HG02588 (cell line): ENCODE measurements around the gene CAPZB.

Experiments used
- ATAC-seq: cut with Tn5 transposase; IDR thresholded peaks from one replicate; pipeline ENCODE4 v1.9.1; 2021; ENCODE audit warnings: mild to moderate bottlenecking, moderate library complexity; ENCODE audit not compliant: unreplicated experiment

CAPZB gene

DNA sequence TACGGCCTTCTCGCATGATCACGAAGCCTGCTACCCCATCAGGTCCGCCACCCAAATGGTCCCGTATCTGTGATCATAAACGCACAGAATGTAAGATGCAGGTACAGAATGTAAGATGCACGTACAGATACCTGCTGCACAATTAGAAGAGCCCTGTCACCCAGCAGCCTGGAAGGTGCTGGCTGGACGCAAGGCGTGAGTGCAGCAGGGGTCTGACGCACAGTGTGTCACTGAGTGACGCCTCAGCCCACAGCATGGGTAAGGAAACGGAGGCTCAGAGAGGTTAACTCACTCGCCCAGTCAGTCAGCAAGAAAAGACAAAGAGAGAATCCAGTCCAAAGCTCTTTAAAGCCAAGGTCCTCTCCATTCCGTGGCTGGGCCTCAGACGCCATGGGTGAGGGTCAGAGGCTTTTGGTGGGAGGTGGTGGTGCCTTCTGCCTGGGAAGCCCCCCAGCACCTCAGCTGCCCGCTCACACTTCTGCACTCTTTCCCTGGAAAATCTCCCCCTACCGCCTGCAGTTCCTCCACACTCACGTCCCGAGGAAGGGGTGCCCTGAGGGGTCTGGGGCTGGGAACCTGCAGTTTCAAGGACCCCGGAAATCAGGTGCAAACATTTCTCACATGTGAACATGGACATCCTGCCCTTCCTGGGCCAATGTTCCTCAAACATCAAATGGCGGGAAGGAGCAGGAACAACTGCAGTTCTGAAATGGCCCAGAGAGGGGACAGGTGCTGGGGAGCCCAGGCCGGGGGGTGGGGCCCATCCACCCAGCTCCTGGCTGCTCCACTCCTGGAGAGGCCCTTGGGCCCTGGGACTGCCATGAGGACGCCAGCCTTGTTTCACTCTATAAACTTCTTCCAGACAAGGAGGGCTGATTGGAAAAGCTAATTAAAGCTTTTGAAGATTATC, 113.9 kb downstream of the CAPZB start:
- no peak for ATAC-seq

GRCh38 chr1:19370453-19371170, 114.7 kb downstream of the CAPZB start:
- ATAC-seq, result no peak

DNA sequence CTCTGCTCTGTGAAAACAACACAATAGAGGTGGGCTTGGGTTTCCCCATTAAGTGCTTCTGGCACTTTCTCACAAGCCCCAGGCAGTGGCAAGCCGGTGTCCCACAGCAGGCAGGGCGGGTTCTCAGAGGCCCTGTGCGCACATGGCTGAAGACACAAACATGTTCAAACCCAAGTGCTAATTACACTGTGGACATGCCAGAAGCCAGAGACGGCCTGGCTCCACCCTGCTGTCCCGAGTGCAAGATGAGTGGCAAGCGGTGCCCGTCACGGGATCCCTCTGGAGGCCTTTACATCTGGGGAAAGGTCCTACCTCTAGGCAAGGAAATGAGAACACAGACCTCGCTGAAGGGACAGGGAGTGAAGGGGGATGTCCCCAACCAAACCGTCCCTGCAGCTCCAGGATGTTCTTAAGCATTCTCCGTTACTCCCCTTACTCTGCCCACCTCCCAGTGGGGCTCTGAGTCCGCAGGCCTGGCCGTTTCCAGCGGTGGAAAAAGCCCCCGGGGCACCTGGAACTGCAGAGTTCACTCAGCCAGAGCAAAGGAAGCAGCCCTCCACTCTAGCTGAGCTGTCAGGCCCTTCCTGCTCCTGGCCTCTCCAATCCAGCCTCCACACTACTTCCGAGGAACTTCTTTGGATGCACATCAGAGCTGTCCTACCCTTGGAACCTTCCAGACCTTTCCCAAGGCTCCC, 115.8 kb downstream of the CAPZB start:
- ATAC-seq, result no peak

- no peak for ATAC-seq
Measured at GRCh38 chr1:19368964-19369363, 116.4 kb downstream of the CAPZB start.

- no peak for ATAC-seq
Measured at GRCh38 chr1:19368050-19368449, 117.3 kb downstream of the CAPZB start.

DNA sequence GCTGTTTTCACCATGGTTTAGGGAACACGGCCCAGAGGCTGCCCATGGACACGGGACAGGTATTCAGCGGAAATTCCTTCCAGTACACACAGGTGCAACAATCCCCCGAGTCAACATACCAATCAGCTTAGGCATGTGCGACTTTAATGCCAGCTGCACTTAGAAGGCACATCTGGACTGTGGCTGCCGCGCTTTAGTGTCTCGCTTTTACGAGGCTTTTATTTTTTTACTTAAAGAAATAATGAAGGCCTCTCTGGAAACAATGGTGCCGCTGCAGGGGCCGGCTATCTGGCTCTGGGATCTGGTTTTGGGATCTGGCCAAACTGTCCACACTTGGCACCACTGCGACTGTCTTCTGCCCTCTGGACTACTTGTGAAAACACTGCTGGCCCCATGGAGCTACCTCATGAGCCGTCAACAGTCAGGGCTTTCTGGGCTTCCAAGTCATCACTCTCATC, 117.7 kb downstream of the CAPZB start:
- ATAC-seq, result no peak

- ATAC-seq, result no peak
Measured at GRCh38 chr1:19366599-19367536, 118.5 kb downstream of the CAPZB start.

GRCh38 chr1:19365721-19366120, 119.6 kb downstream of the CAPZB start:
- ATAC-seq, result no peak

- ATAC-seq, result no peak
Measured at GRCh38 chr1:19363536-19364152, 121.7 kb downstream of the CAPZB start.

DNA sequence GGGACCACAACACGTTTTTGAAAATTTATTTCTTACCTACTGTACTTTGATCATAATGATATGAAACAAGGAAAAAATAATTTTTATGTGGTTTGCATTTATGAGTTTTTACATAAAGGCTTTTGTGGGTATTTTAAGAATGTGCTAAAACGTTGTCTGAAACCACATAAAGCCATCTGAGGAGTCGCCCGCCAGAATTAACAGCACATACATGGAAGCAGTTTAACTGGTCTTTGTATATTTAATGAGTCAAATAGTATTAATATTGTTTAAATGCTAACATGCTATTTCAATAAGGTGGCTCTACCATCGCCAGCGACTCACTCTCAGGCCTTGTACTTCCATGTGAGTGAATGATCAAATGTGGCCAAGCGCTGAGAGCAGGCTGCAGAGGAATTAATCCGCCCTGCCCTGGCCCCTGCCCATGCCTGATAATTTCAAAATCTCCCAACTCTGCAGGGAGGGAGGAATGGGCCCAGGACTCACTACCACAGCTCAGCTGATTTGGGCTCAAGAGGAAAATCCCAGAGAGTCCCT, 123.7 kb downstream of the CAPZB start:
- no peak for ATAC-seq

DNA sequence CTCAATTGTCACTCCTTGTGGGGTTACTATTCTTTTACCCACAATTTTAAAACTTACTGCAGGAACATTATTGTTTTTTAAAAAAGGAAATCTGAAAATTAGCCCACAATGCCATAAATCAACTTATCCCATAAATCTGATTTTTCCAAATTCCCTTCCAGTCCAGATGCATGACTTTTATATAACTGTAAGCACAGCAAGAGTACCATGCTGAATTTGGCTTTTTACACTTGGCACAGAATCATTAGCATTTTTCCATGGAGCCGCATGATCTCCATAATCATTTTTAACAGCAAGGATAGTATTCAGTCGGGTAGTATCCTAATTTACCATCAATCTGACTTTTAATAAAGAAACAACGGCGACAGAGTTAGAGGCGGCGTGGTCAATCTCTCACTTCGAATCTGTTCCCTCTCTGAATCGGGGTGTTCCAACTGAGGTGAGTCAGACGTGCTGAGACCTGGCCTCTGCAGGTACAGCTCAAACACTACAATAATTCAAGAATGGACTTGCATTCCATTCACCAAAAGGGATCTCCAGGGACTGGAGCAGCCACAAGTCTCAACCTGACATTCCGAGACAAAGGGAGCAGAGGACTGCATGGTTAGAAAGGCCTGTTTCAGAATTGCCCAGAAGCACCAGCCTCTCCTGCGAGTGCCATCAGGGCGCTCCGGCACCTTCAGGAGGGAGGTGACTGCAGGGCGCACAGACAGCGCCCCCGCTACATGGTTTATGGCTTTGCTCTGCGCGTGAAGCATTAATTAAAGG, 124.3 kb downstream of the CAPZB start:
- ATAC-seq, result no peak

DNA sequence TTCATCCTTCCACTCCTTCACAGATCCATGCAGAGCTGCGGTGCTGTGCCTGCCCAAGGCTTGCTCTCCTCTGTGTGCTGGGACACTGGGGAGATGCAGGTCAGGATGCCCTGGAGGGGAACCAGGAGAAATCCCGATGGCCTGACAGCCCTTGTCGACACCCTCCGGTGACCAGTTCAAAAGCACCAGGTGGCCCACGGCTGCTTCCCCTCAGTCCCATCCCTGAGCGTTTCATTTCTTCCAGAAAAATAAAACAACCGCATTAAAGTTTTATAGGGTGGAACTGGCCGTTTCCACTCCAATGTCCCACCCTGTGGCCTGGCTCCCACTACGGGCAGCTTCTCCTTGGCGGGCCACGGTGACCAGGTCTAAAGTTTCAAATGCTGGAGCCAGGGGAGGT, 124.9 kb downstream of the CAPZB start:
- no peak for ATAC-seq

GRCh38 chr1:19360016-19360415, 125.3 kb downstream of the CAPZB start:
- ATAC-seq, result no peak

- no peak for ATAC-seq
Measured at GRCh38 chr1:19359357-19359756, 126.0 kb downstream of the CAPZB start.

- no peak for ATAC-seq
Measured at GRCh38 chr1:19358710-19359109, 126.6 kb downstream of the CAPZB start.

GRCh38 chr1:19357299-19357986, 127.9 kb downstream of the CAPZB start:
- ATAC-seq, result no peak

DNA sequence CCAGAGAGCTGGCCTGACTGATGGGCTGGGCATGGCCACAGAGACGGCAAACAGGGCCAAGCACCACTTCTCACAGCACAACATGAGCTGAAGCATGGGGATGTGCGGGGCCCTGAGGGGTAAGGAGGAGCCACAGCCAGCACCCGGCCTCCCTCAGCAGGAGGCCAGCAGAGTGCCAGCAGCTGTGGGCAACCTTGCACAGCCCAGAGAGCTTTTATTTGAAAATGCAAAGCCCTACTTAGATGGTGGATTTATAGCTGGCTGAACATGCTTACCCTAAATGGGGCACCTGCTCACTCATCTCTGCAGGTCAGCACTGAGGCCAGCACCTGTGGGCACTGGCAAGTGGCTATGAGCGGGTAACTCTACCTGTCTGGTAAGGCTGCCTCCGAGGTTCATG, 129.1 kb downstream of the CAPZB start:
- no peak for ATAC-seq

- ATAC-seq, result no peak
Measured at GRCh38 chr1:19354531-19354981, 130.8 kb downstream of the CAPZB start.
